ENCODE measurements around the gene REC114.
"Not testable (repeated sequence)": the region's sequence is repeated elsewhere in the genome, so short reads cannot be mapped to it uniquely, and the experiment has no call there.

The REC114 gene

DNA sequence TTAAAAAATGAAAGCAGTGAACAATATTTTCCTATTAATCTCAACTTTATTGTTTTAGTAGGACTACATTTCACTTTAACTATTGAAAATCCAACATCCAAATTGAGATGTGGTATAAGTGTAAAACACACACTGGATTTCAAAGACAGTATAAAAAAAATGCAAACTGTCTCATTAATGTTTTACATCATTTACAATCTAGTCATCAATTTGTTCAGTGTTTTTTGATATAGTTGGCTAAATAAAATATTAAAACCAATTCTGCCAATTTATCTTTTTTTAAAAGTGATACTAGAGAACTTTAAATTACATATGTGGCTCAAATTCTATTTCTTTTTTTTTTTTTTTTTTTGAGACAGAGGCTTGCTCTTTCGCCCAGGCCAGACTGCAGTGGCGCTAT lies 95.2 kb downstream of the REC114 start:
- Histone ChIP-seq H3K36me3 (ENCODE audit: insufficient read depth, low read length) (no peaks in the 10 kb centered on the region), H3K4me1 (ENCODE audit: control insufficient read depth, insufficient read depth, low read length) (peaks cover 15% of the 10 kb centered on the region), H3K9ac (ENCODE audit: low read depth, low read length) (no peak overlapping the region), H3K27me3 (ENCODE audit: control insufficient read depth, insufficient read depth, low read length) (no peaks in the 10 kb centered on the region), H3K4me3 (ENCODE audit: low read length) (no peak overlapping the region), H3K4me2 (ENCODE audit: low read length) (no peak overlapping the region), H3K9me3 (replicated peaks; ENCODE audit: low read length) (no peaks in the 10 kb centered on the region)

DNA sequence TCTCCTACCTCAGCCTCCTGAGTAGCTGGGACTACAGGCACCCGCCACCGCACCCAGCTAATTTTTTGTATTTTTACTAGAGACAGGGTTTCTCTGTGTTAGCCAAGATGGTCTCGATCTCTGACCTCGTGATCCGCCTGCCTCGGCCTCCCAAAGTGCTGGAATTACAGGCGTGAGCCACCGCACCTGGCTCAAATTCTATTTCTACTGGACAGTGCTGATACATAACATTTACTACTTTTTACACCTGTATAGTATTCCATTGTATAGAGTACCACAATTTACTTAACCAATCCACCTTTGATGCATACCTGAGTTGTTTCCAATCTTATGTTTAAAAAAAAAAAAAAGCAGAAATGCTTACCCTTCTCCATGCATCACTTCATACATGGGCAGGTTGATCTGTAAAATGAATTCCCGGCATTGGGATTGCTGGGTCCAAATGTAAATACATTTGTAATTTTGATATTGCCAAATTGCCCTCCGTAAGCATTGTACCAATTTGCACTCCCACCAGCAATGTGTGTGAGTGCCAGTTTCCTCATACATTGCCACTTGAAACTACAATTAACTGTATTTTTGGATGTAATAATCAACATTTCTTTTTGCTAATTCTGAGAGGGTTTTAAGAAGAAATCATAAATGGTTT lies 95.7 kb downstream of the REC114 start:
- Histone ChIP-seq H3K4me2 (ENCODE audit: low read length) (no peak overlapping the region), H3K36me3 (ENCODE audit: insufficient read depth, low read length) (no peaks in the 10 kb centered on the region), H3K4me1 (ENCODE audit: control insufficient read depth, insufficient read depth, low read length) (peaks cover 15% of the 10 kb centered on the region), H3K9ac (ENCODE audit: low read depth, low read length) (no peak overlapping the region), H3K9me3 (replicated peaks; ENCODE audit: low read length) (no peaks in the 10 kb centered on the region), H3K27me3 (ENCODE audit: control insufficient read depth, insufficient read depth, low read length) (no peaks in the 10 kb centered on the region), H3K4me3 (ENCODE audit: low read length) (no peak overlapping the region)

DNA sequence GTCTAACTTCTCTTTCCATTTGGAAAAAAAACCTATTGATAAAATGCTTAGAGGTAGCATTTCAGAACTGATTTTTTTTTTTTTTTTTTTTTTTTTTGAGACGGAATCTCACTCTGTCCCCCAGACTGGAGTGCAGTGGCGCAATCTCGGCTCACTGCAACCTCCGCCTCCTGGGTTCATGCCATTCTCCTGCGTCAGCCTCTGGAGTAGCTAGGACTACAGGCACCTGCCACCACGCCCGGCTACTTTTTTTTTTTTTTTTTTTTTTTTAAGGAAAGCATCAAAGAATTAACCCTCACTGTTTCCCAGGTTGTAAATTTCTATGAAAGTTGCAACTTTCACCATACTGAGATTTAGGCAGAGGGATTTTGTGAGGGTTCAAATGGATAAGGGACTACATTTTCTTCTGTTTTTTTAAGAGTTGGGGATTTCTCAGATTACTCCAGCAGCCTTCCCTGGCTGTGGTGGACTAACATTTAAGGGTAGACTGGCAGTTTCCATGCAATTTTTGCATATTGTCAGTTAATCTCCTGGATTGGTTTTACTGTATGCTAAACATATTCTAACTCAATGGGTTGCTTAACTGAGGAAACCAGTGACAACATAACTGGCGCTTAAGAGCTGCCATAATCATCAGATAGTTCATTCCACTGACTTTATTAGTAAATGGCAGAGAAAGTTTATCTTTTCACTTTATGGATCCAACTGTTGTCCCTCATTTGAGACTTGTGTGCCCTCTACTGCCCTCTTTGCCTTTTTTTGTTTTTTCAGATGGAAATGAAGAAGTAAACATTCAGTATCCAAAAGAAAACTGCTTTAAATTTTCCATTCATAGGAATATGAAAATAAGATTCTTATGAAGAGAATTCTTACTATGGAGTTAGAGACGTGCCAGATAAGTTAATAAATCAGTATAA lies 96.5 kb downstream of the REC114 start:
- H3K4me2 ChIP-seq (ENCODE audit: low read length): no peak overlapping the region
- H3K4me3 ChIP-seq (ENCODE audit: low read length): no peak overlapping the region
- H3K36me3 ChIP-seq (ENCODE audit: insufficient read depth, low read length): no peaks in the 10 kb centered on the region
- H3K4me1 ChIP-seq (ENCODE audit: control insufficient read depth, insufficient read depth, low read length): peaks cover 15% of the 10 kb centered on the region
- H3K9ac ChIP-seq (ENCODE audit: low read depth, low read length): no peak overlapping the region
- H3K9me3 ChIP-seq (replicated peaks; ENCODE audit: low read length): no peaks in the 10 kb centered on the region
- no peaks in the 10 kb centered on the region for H3K27me3 ChIP-seq (ENCODE audit: control insufficient read depth, insufficient read depth, low read length)

DNA sequence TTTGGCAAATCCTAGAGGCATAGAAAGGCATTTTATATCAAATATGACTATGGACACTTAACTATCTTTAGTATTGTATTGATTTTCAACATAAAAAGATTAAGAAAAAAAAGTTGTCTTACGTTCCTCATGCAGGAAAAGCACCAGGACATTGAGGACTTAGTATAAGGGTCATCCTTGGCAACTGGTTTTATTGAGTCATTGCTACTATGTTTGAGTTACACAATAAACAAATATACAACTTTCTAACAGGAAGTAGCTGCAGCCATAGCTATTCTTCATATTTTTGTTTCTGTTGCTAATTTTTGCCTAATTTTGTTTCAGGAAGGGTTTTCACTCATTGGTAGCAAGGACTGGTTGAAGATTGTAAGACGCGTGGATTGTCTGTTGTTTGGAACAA lies 97.2 kb downstream of the REC114 start:
- Histone ChIP-seq H3K4me3 (ENCODE audit: low read length) (no peak overlapping the region), H3K36me3 (ENCODE audit: insufficient read depth, low read length) (no peaks in the 10 kb centered on the region), H3K27me3 (ENCODE audit: control insufficient read depth, insufficient read depth, low read length) (no peaks in the 10 kb centered on the region), H3K4me1 (ENCODE audit: control insufficient read depth, insufficient read depth, low read length) (peaks cover 15% of the 10 kb centered on the region), H3K9ac (ENCODE audit: low read depth, low read length) (no peak overlapping the region), H3K4me2 (ENCODE audit: low read length) (no peak overlapping the region), H3K9me3 (replicated peaks; ENCODE audit: low read length) (no peaks in the 10 kb centered on the region)

DNA sequence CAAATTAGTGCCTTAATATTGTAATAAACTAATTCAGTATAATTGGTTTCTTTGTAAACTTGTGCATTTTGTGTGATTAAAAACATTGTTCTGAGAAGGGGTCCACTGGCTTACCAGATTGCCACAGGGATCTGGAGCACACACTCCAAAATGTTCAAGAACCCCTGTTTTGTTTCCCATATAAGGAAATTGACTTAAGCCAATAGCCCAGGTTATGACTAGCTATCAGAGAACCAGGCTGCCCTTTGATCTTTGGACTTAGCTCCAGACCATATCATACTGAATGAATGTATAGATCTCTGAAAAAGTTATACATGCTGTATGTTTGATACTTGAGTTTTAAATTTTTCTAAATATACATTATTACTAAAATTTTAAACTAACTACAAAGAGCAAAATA lies 98.5 kb downstream of the REC114 start:
- Histone ChIP-seq H3K4me1 (ENCODE audit: control insufficient read depth, insufficient read depth, low read length) (peaks cover 15% of the 10 kb centered on the region), H3K36me3 (ENCODE audit: insufficient read depth, low read length) (no peaks in the 10 kb centered on the region), H3K27me3 (ENCODE audit: control insufficient read depth, insufficient read depth, low read length) (no peaks in the 10 kb centered on the region)

DNA sequence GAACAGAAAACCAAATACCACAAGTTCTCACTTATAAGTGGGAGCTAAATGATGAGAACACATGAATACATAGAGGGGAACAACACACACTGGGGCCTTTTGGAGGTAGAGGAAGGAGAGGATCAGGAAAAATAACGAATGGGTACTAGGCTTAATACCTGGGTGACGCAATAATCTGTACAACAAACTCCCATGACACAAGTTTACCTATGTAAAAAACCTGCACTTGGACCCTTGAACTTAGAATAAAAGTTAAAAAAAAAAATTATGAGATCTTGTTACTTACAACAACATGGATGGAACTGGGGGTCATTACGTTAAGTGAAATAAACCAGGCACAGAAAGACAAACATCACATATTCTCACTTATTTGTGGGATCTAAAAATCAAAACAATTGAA lies 106.0 kb downstream of the REC114 start:
- not testable (repeated sequence) for H3K4me3 ChIP-seq (ENCODE audit: low read length); H3K4me2 ChIP-seq (ENCODE audit: low read length); H3K27me3 ChIP-seq (ENCODE audit: control insufficient read depth, insufficient read depth, low read length); H3K9ac ChIP-seq (ENCODE audit: low read depth, low read length); H3K36me3 ChIP-seq (ENCODE audit: insufficient read depth, low read length); H3K9me3 ChIP-seq (replicated peaks; ENCODE audit: low read length); H3K4me1 ChIP-seq (ENCODE audit: control insufficient read depth, insufficient read depth, low read length)

More for the DNA sequence above, 98.5 kb downstream of the REC114 start:
- H3K9me3 ChIP-seq (replicated peaks; ENCODE audit: low read length): no peaks in the 10 kb centered on the region
- H3K4me2 ChIP-seq (ENCODE audit: low read length): no peak overlapping the region
- H3K4me3 ChIP-seq (ENCODE audit: low read length): no peak overlapping the region
- no peak overlapping the region for H3K9ac ChIP-seq (ENCODE audit: low read depth, low read length)

DNA sequence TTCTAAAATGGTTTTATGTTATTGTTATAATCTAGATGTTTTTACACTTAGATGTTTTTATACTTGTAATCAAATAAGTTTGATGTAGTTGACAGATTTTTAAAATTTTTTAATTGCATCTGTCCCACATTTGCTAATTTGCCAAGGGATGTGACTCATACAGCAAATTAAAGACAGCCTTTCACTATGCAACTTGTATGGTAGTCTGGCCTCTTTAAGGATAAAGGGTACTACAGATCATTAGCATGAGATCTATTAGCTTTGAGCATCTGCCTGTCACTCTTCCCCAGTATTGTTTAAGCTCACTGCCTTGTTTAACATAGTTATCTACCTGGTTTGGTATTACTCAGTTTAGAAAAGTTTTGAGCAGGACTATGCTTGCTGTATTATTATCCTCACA lies 107.2 kb downstream of the REC114 start:
- no peaks in the 10 kb centered on the region for H3K27me3 ChIP-seq (ENCODE audit: control insufficient read depth, insufficient read depth, low read length)
- H3K4me3 ChIP-seq (ENCODE audit: low read length): no peak overlapping the region
- H3K36me3 ChIP-seq (ENCODE audit: insufficient read depth, low read length): peaks cover 4% of the 10 kb centered on the region

DNA sequence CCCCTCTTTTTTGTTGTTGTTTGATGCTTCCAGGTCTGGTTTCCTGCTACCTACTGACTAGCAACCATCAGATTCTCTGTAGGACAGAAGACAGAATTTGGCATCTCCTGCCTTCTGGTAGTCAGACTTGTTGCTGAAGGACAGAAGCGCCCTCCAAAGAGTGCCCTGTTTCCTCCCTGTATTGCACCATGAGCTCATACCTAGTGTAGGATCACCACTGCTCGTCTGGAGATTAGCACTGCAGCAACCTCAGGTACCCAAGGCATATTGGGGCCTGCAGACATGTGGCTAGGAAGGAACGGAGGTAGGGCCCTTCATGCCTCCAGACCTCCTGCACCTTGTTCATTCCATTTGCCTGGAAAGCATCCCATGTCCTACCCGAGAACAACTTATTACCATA lies 112.1 kb downstream of the REC114 start:
- Histone ChIP-seq H3K4me1 (ENCODE audit: control insufficient read depth, insufficient read depth, low read length) (no peaks in the 10 kb centered on the region), H3K4me3 (ENCODE audit: low read length) (no peak overlapping the region), H3K9ac (ENCODE audit: low read depth, low read length) (no peak overlapping the region), H3K9me3 (replicated peaks; ENCODE audit: low read length) (no peaks in the 10 kb centered on the region), H3K36me3 (ENCODE audit: insufficient read depth, low read length) (peaks cover 37% of the 10 kb centered on the region), H3K27me3 (ENCODE audit: control insufficient read depth, insufficient read depth, low read length) (no peaks in the 10 kb centered on the region), H3K4me2 (ENCODE audit: low read length) (no peak overlapping the region)

More for the DNA sequence above, 107.2 kb downstream of the REC114 start:
- Histone ChIP-seq H3K4me2 (ENCODE audit: low read length) (no peak overlapping the region), H3K4me1 (ENCODE audit: control insufficient read depth, insufficient read depth, low read length) (no peaks in the 10 kb centered on the region), H3K9me3 (replicated peaks; ENCODE audit: low read length) (no peaks in the 10 kb centered on the region), H3K9ac (ENCODE audit: low read depth, low read length) (no peak overlapping the region)

DNA sequence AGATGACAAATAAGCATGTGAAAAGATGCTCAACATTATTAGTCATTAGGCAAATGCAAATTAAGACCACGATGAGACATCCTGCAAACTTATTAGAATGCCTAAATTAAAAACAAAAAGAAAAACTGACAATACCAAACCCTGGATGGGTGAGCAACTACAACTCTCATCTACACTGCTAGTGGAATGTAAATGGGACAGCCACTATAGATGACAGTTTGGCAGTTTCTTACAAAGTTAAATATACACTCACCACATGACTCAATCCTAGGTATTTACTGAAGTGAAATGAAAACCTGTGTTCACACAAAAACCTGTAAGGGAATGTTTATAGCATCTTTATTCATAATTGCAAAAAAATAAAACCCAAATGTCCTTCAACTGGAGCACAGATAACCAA lies 115.6 kb downstream of the REC114 start:
- Histone ChIP-seq H3K27me3 (ENCODE audit: control insufficient read depth, insufficient read depth, low read length) (no peaks in the 10 kb centered on the region), H3K9ac (ENCODE audit: low read depth, low read length) (no peak overlapping the region), H3K4me2 (ENCODE audit: low read length) (no peak overlapping the region), H3K9me3 (replicated peaks; ENCODE audit: low read length) (no peaks in the 10 kb centered on the region), H3K4me3 (ENCODE audit: low read length) (no peak overlapping the region), H3K4me1 (ENCODE audit: control insufficient read depth, insufficient read depth, low read length) (no peaks in the 10 kb centered on the region), H3K36me3 (ENCODE audit: insufficient read depth, low read length) (peaks cover 52% of the 10 kb centered on the region)

DNA sequence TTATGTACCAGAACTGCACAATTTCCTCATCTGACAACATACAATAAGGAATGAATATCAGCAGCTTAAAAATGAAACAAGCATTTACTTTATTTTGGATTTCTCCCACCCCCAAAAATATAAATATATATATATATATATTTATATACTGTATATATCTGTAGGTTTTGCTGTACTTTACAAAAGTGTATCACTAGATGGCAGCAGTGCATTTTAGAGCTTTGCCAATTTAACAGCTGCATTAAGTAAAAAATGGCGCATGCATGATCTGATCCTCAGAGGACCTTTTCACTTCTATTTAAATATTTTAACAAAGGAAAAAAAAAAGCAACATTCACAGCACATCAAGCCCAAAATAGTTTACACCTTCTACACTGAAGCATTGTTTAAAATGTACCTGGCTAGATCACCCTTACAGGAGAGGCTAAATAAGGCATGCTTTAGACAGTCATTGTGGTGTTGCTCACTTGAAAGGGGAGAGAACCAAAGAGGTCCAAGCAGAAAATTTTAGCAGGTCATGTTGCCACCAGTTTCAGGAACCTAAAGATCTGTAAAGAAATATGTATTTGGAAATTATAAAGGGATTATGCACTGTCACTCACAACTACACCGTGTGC lies 117.6 kb downstream of the REC114 start:
- Histone ChIP-seq H3K9ac (ENCODE audit: low read depth, low read length) (no peak overlapping the region), H3K4me2 (ENCODE audit: low read length) (no peak overlapping the region), H3K36me3 (ENCODE audit: insufficient read depth, low read length) (peaks cover 54% of the 10 kb centered on the region), H3K4me1 (ENCODE audit: control insufficient read depth, insufficient read depth, low read length) (peaks cover 12% of the 10 kb centered on the region), H3K4me3 (ENCODE audit: low read length) (no peak overlapping the region), H3K27me3 (ENCODE audit: control insufficient read depth, insufficient read depth, low read length) (no peaks in the 10 kb centered on the region), H3K9me3 (replicated peaks; ENCODE audit: low read length) (no peaks in the 10 kb centered on the region)

DNA sequence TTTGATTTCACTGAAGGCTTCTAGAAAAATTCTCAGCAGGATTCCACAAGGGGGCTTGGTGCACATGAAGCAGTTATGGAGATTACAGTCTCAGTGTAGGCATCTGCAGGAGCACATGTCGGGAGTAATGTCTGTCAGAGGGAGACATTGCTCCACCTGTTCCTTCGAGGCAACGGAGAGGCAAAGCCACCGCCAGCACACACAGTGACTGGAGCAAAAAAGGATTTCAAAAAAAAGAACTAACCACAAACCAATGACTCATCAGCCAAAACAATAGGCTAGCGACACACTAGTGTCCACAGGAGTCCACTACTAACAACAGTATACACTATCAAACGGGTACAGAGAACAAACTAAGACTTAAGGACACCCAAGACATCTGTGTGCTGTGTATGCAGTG lies 121.3 kb downstream of the REC114 start:
- Histone ChIP-seq H3K36me3 (ENCODE audit: insufficient read depth, low read length) (peaks cover 57% of the 10 kb centered on the region), H3K9ac (ENCODE audit: low read depth, low read length) (no peak overlapping the region), H3K4me2 (ENCODE audit: low read length) (no peak overlapping the region)

More for the DNA sequence above, 121.3 kb downstream of the REC114 start:
- Histone ChIP-seq H3K9me3 (replicated peaks; ENCODE audit: low read length) (no peaks in the 10 kb centered on the region), H3K4me1 (ENCODE audit: control insufficient read depth, insufficient read depth, low read length) (peaks cover 12% of the 10 kb centered on the region), H3K27me3 (ENCODE audit: control insufficient read depth, insufficient read depth, low read length) (no peaks in the 10 kb centered on the region), H3K4me3 (ENCODE audit: low read length) (no peak overlapping the region)

Data from skeletal muscle satellite cell (primary cell).